GM10847 (cell line): ENCODE results near the gene CERS1.

ENCODE experiments used
- POLR2A ChIP-seq: IDR thresholded peaks from 2 replicates; pipeline ENCODE4 v1.6.1; 2011; ENCODE audit not compliant: insufficient read length; ENCODE audit errors: extremely low read depth

Gene CERS1

DNA sequence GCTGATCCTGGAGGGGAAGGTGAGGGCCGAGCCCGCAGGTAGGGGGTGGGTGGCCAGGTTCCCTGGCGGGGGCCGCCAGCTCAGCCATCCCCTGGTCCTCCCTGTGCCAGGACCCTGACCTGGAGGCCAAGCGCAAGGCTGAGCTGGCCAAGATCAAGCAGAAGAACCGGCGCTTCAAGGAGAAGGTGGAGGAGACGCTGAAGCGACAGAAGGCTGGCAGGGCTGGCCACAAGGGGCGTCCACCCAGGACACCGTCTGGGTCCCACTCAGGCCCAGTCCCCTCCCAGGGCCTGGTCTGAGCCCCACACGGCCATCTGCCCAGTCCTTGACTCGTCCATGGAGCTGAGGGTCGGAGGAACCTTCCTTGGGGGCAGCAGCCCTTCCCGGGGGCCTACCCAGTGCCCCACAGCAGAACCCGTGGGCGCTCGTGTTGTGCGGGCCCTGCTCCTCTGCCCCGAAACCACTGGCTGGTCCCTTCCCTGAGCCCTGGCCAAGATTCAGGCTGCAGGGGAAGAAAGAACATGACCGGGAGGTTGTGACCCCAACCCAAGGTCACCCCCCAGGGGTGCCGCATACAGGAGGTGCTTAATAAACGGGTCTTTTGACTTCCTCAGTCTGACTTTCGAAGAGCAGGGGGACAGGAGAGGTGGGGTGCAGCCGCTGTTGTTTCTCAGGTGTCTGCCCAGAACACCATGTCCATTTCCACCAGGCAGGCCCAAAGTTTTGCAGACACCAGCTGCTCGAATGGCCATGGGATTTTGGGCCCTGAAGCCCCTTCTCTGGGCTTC, 32.3 kb upstream of the CERS1 start:
- no peak for TF ChIP-seq POLR2A

- TF ChIP-seq POLR2A: no peak
These were observed 28.8 kb upstream of the CERS1 start for GRCh38 chr19:18924684-18925213.

GRCh38 chr19:18922228-18922985, 26.4 kb upstream of the CERS1 start:
- no peak for TF ChIP-seq POLR2A

DNA sequence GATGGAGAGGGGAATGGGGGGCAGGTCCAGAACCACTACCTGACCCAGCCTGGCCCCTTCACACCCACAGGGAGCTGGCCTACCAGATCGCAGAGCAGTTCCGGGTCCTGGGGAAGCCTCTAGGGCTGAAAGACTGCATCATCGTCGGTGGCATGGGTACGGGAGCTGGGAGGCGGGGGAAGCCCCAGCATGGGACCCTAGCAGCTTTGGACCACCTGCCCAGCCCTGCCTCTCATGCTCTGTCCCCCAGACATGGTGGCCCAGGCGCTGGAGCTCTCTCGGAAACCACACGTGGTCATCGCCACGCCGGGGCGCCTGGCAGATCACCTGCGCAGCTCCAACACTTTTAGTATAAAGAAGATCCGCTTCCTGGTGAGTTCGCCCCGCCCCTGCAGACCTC, 25.6 kb upstream of the CERS1 start:
- no peak for TF ChIP-seq POLR2A

- TF ChIP-seq POLR2A: no peak
These were observed 24.4 kb upstream of the CERS1 start for GRCh38 chr19:18920400-18920799.

DNA sequence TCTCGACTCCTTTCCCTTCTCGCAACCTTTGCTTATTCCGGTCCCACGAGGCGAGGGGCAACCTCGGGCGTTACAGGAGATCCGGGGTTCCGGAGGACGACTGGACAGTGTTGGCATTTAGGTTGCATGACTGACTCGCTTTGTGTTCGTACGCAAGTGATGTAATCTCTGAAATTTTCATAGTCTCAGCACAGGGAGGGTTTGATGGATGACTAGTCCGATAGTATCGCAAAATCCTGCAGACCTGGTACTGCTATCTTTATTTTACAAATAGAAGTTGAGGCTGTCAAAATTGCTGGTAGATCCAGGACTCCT, 23.9 kb upstream of the CERS1 start:
- TF ChIP-seq POLR2A: no peak

GRCh38 chr19:18919086-18919899, 23.3 kb upstream of the CERS1 start, which contains the start of the genes COPE and DDX49:
COPE (minus strand) TSS chr19:18919387; CDS start chr19:18919348, 39 bp downstream.
DDX49 (plus strand) TSS chr19:18919715; CDS start chr19:18919742, 27 bp downstream.
- TF ChIP-seq POLR2A: peak; percentile 86

DNA sequence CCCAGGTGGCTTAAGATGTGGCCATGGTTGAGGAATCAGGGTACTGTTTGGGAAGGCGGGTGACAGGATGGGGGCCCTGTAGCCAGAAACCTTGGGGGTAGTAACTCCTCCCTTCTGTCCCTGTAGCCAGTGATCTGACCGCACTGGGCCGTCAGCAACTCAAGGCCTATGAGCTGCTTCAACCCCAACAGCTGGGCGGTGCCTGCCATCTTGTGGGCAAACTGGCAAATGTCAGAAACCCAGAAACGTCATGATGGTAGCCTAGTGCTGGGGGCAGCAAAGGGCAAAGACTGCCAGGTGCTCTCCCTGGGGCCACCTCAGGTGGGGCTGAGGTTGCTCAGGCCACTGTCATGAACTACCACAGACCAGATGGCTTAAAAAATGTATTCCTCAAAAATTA, 19.7 kb upstream of the CERS1 start:
- no peak for TF ChIP-seq POLR2A

DNA sequence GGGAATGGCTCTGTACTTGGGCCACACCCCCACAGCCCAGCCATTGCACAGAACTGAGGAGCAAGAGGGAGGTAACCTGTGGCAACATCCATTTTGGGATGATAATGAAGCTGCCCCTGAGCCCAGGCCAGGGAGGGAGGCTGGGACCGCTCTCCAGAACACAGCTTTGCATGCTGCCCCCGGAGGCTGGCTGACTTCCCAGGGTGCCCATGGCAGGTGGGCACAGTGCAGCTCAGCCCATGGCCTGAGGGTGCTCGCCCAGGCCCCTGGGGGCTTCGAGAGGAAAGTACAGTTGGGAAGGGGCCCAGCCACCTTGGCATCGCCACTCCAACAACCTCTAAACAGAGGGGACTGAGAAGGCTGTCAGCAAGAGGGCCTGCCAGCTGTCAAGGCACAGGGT, 17.5 kb upstream of the CERS1 start:
- no peak for TF ChIP-seq POLR2A

- no peak for TF ChIP-seq POLR2A
These were observed 17.0 kb upstream of the CERS1 start for GRCh38 chr19:18912933-18913332.

GRCh38 chr19:18910801-18911436, 15.0 kb upstream of the CERS1 start:
- no peak for TF ChIP-seq POLR2A

- TF ChIP-seq POLR2A: no peak
These were observed 14.1 kb upstream of the CERS1 start for GRCh38 chr19:18910010-18910409.

GRCh38 chr19:18908917-18909619, 13.1 kb upstream of the CERS1 start:
- no peak for TF ChIP-seq POLR2A
